HepG2 (cell line): ENCODE data around the gene HCK.

Experiments
- FIP1L1 ChIP-seq: fragments of 200-400 bp; formaldehyde crosslinking; IDR thresholded peaks from 2 replicates; pipeline ENCODE4 v1.6.1; 2018; ENCODE audit warnings: low read depth, mild to moderate bottlenecking, low read length, moderate library complexity, borderline replicate concordance; ENCODE audit not compliant: insufficient read depth
- KAT2B ChIP-seq: fragments of 150-350 bp; IDR thresholded peaks from 2 replicates; pipeline ENCODE4 v1.6.1; 2014; ENCODE audit warnings: low read depth, low read length, borderline replicate concordance

GRCh38 chr20:32080783-32081182 lies 28.7 kb downstream of the HCK start:
- TF ChIP-seq KAT2B: no peak
- TF ChIP-seq FIP1L1: no peak
